Measurements from ENCODE around the gene PDZD2.

DNA sequence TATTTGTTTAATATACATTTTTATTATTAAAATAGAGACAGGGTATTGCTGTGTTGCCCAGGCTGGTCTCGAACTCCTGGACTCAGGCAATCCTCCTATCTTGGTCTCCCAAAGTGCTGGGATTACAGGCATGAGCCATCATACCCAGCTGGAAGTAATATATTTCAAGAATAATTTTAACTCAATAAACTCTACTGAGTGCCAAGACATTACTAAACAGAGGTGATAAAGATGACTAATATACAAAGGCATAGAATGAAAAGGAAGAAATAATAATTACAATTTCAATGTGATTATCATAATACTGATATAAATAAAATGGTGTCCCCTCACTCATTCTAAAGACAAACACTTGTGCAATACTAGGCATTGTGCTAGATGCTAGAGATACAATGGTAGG, 521.3 kb downstream of the PDZD2 start:
- TF ChIP-seq, protein P1, sequence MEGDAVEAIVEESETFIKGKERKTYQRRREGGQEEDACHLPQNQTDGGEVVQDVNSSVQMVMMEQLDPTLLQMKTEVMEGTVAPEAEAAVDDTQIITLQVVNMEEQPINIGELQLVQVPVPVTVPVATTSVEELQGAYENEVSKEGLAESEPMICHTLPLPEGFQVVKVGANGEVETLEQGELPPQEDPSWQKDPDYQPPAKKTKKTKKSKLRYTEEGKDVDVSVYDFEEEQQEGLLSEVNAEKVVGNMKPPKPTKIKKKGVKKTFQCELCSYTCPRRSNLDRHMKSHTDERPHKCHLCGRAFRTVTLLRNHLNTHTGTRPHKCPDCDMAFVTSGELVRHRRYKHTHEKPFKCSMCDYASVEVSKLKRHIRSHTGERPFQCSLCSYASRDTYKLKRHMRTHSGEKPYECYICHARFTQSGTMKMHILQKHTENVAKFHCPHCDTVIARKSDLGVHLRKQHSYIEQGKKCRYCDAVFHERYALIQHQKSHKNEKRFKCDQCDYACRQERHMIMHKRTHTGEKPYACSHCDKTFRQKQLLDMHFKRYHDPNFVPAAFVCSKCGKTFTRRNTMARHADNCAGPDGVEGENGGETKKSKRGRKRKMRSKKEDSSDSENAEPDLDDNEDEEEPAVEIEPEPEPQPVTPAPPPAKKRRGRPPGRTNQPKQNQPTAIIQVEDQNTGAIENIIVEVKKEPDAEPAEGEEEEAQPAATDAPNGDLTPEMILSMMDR (IDR thresholded peaks at IDR 0.05): no peak
- no peak for TF ChIP-seq POLR2A (IDR thresholded peaks at IDR 0.05)
